Endothelial cell of umbilical vein (primary cell): Measurements from ENCODE around the gene GLIPR1L1. TPM values are rescaled to one million over a fixed set of nuclear protein-coding genes. Genes with fewer than 3 reads are reported as not detected.

ENCODE experiments used
- BruUV-seq: library from RNA; stranded (reverse); fragments of 400-500 nt; replicated peaks from 2 replicates; lab custom pipeline; 2021; lab: Mats Ljungman, UMichigan
- CTCF ChIA-PET: fragments of 300-600, 350-600 bp; sonication (Branson Sonifier 250); formaldehyde crosslinking; loops from one replicate; lab custom pipeline; 2021; ENCODE audit warnings: antibody characterized with exemption, inconsistent platforms; lab: Charles Lee
- POLR2A ChIA-PET: fragments of 300-600, 350-600 bp; sonication (Branson Sonifier 250); formaldehyde crosslinking; loops from one replicate; lab custom pipeline; 2021; ENCODE audit warnings: antibody characterized with exemption, inconsistent platforms; lab: Charles Lee
- DNase-seq: peaks from one replicate; pipeline ENCODE4 v3.0.0-alpha.2; 2011; ENCODE audit warnings: low read depth, low spot score
- FAIRE-seq: peaks from 2 replicates; lab custom pipeline; 2011; peaks lifted over from hg19 to GRCh38; lab: Jason Lieb, UNC
- H2AFZ ChIP-seq: 2 replicates; pipeline ENCODE4 v1.6.0; 2012; ENCODE audit warnings: low read depth, low read length, control low read depth, inconsistent platforms
- H3K27ac ChIP-seq: 2 replicates; pipeline ENCODE4 v1.5.1; 2011; ENCODE audit warnings: low read depth, mild to moderate bottlenecking, control low read depth, low read length, moderate library complexity; ENCODE audit not compliant: insufficient read depth
- H3K27me3 ChIP-seq, 2 experiments: 2 replicates each; pipeline versions ENCODE4 v1.6.0 to v1.6.1; 2011; ENCODE audit warnings: low read length in 2 of 2, mixed read lengths in 1 of 2; ENCODE audit not compliant: control insufficient read depth in 2 of 2, insufficient read depth in 2 of 2
- H3K36me3 ChIP-seq, 2 experiments: 2 replicates in 1 of 2; 3 replicates in 1 of 2; pipeline ENCODE4 v1.5.1; 2011; ENCODE audit warnings: low read length in 2 of 2, mild to moderate bottlenecking in 1 of 2, moderate library complexity in 1 of 2; ENCODE audit not compliant: control insufficient read depth in 2 of 2, insufficient read depth in 2 of 2; ENCODE audit errors: extremely low read depth in 1 of 2
- H3K4me1 ChIP-seq: 3 replicates; pipeline ENCODE4 v1.5.1; 2011; ENCODE audit warnings: mild to moderate bottlenecking, low read length; ENCODE audit not compliant: control insufficient read depth, insufficient read depth; ENCODE audit errors: extremely low read depth
- H3K4me2 ChIP-seq: 2 replicates; pipeline ENCODE4 v1.6.1; 2011; ENCODE audit warnings: low read length, control low read depth, mixed read lengths; ENCODE audit not compliant: insufficient read depth
- H3K4me3 ChIP-seq, 3 experiments: fragments of 200-600 bp in 1 of 3; sonication (generic), shearing (Covaris generic) in 1 of 3; replicated peaks in 1 of 3; 2 replicates each; pipeline ENCODE4 v1.5.1; 2011 to 2016; ENCODE audit warnings: control low read depth in 3 of 3, low read length in 3 of 3, mild to moderate bottlenecking in 2 of 3, inconsistent platforms in 1 of 3, low read depth in 1 of 3, moderate library complexity in 1 of 3; ENCODE audit not compliant: insufficient read depth in 1 of 3
- H3K79me2 ChIP-seq: 2 replicates; pipeline ENCODE4 v1.6.0; 2012; ENCODE audit warnings: low read length, inconsistent platforms; ENCODE audit not compliant: control insufficient read depth, insufficient read depth
- H3K9ac ChIP-seq: replicated peaks from 2 replicates; pipeline ENCODE3; 2011; ENCODE audit warnings: low read length, control low read depth; ENCODE audit not compliant: insufficient read depth; ENCODE audit errors: extremely low read depth
- H3K9me1 ChIP-seq: replicated peaks from 3 replicates; pipeline ENCODE4 v1.6.0; 2011; ENCODE audit warnings: mild to moderate bottlenecking, low read length; ENCODE audit not compliant: control insufficient read depth, insufficient read depth; ENCODE audit errors: extremely low read depth
- H3K9me3 ChIP-seq: replicated peaks from 2 replicates; pipeline ENCODE4 v1.5.1; 2012; ENCODE audit warnings: low read length, inconsistent platforms; ENCODE audit not compliant: control insufficient read depth, insufficient read depth
- H4K20me1 ChIP-seq: replicated peaks from 2 replicates; pipeline ENCODE3; 2011; ENCODE audit warnings: mild to moderate bottlenecking, low read length; ENCODE audit not compliant: control insufficient read depth, insufficient read depth; ENCODE audit errors: extremely low read depth
- EZH2 ChIP-seq: IDR thresholded peaks from 2 replicates; pipeline ENCODE4 v1.6.1; 2012; ENCODE audit warnings: borderline replicate concordance, low read depth, mild to moderate bottlenecking, moderate library complexity, low read length, inconsistent platforms; ENCODE audit not compliant: severe bottlenecking
- FOS ChIP-seq: IDR thresholded peaks from 2 replicates; pipeline ENCODE4 v1.6.1; 2011; ENCODE audit warnings: mild to moderate bottlenecking, low read length, moderate library complexity, borderline replicate concordance; ENCODE audit not compliant: insufficient read depth
- GATA2 ChIP-seq: IDR thresholded peaks from 2 replicates; pipeline ENCODE4 v1.7.0; 2011; ENCODE audit warnings: low read depth, mild to moderate bottlenecking, moderate library complexity, mixed read lengths, low read length; ENCODE audit not compliant: insufficient read length, insufficient read depth
- JUN ChIP-seq: IDR thresholded peaks from 2 replicates; pipeline ENCODE4 v1.6.1; 2011; ENCODE audit warnings: borderline replicate concordance, low read depth; ENCODE audit not compliant: insufficient read length, insufficient read depth
- MAX ChIP-seq: IDR thresholded peaks from 2 replicates; pipeline ENCODE4 v1.6.1; 2011; ENCODE audit not compliant: insufficient read depth, insufficient read length
- MYC ChIP-seq: IDR thresholded peaks from one replicate; pipeline ENCODE4 v1.6.1; 2011; ENCODE audit warnings: mild to moderate bottlenecking, low read depth, low read length
- POLR2A ChIP-seq: IDR thresholded peaks from 2 replicates; pipeline ENCODE4 v1.6.1; 2012; ENCODE audit warnings: low read depth, mild to moderate bottlenecking, control low read depth, low read length
- POLR2AphosphoS5 ChIP-seq: IDR thresholded peaks from 2 replicates; pipeline ENCODE4 v1.6.1; 2012; ENCODE audit warnings: low read depth, mild to moderate bottlenecking, control low read depth, low read length, moderate library complexity; ENCODE audit not compliant: insufficient read depth
- dilution Hi-C: fragments of 300-500 bp; cut with MboI; formaldehyde crosslinking; loops from one replicate; pipeline ENCODE4 v1.15.0; 2019; ENCODE audit warnings: low sequenced_read_pairs; ENCODE audit not compliant: extremely low pct_ligation_motif_present
- intact Hi-C: fragments of 100-400 bp; cut with micrococcal nuclease; formaldehyde crosslinking; loops from one replicate; pipeline ENCODE4 v1.10.0; 2022
- polyA plus RNA-seq, 4 experiments: library from polyadenylated mRNA; depleted of rRNA in 3 of 4; stranded (reverse) in 3 of 4; unstranded in 1 of 4; fragments of >200 nt; gene quantifications; 2 replicates each; pipeline versions ENCODE4 v1.2.1 to v1.2.3, GENCODE V29; 2011 to 2012; ENCODE audit warnings: missing spikeins in 1 of 4
- total RNA-seq: library from RNA; stranded (reverse); gene quantifications from 2 replicates; pipeline ENCODE4 v1.2.3, GENCODE V29; 2021
- TF ChIP-seq, protein P1 (sequence below), 2 donors: IDR thresholded peaks; 1 replicate in 1 of 2; 2 replicates in 1 of 2; pipeline ENCODE4 v1.5.1; 2011; ENCODE audit warnings: low read length in 2 of 2, mild to moderate bottlenecking in 2 of 2, moderate library complexity in 2 of 2, control low read depth in 1 of 2, inconsistent platforms in 1 of 2, low read depth in 1 of 2; ENCODE audit not compliant: insufficient read depth in 1 of 2; ENCODE audit errors: extremely low read depth in 1 of 2

Gene GLIPR1L1
- total and polyA plus RNA-seq, 2 donors (not counting 3 experiments of a cell fraction or from before 2014, with no cell fraction given): not detected

DNA sequence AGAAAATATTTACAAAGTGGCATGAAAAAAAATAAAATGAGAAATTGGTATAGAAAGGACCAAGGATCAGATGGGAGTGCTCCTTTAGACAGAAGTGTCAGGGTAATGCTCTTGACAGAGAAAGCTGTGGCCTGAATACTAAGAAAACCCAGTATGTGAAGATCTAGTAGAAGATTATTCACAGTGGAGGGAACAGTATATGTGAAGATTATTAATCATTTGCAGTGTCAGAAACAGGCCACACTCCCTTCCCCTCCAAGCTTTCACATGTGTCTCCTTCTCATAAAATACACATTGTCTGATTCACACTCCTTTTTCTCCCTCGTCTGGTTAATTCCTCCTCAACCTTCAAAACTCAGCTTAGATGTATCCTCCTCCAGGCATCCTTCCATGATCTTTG, 45.6 kb upstream of the GLIPR1L1 start:
- TF ChIP-seq FOS: no peak
- no peak for TF ChIP-seq POLR2A
- TF ChIP-seq GATA2: no peak
- TF ChIP-seq EZH2: no peak
- no peak for TF ChIP-seq MYC
- TF ChIP-seq, protein P1, sequence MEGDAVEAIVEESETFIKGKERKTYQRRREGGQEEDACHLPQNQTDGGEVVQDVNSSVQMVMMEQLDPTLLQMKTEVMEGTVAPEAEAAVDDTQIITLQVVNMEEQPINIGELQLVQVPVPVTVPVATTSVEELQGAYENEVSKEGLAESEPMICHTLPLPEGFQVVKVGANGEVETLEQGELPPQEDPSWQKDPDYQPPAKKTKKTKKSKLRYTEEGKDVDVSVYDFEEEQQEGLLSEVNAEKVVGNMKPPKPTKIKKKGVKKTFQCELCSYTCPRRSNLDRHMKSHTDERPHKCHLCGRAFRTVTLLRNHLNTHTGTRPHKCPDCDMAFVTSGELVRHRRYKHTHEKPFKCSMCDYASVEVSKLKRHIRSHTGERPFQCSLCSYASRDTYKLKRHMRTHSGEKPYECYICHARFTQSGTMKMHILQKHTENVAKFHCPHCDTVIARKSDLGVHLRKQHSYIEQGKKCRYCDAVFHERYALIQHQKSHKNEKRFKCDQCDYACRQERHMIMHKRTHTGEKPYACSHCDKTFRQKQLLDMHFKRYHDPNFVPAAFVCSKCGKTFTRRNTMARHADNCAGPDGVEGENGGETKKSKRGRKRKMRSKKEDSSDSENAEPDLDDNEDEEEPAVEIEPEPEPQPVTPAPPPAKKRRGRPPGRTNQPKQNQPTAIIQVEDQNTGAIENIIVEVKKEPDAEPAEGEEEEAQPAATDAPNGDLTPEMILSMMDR (IDR thresholded peaks at IDR 0.05; ENCODE audit: extremely low read depth in 1 of 2, insufficient read depth in 1 of 2, low read depth in 1 of 2, low read length in 2 of 2): no peak
- no peak for TF ChIP-seq MAX
- no peak for TF ChIP-seq JUN
- no peak for TF ChIP-seq POLR2AphosphoS5
- Histone ChIP-seq H3K9me1 (no peaks in the 10 kb centered on the region), H3K4me2 (no peak overlapping the region), H3K9ac (no peak overlapping the region), H4K20me1 (no peaks in the 10 kb centered on the region), H3K27ac (no peak overlapping the region), H3K9me3 (no peaks in the 10 kb centered on the region), H3K79me2 (no peaks in the 10 kb centered on the region), H3K27me3 (no peaks in the 10 kb centered on the region), H3K4me3 (no peak overlapping the region), H3K4me1 (no peaks in the 10 kb centered on the region), H2AFZ (peak overlapping the region; percentile 30), H3K36me3 (no peaks in the 10 kb centered on the region)
- ChIA-PET POLR2A (no interaction called here), CTCF (interaction anchor here (0.6 to 4.0 kb wide), 8 partner anchors 9 to 599 kb away, joined by 3 to 31 read pairs (median 3); no protein-coding TSS in a partner anchor)
- dilution Hi-C loops (no loop called here), intact Hi-C loops (loop anchor here (1.0 kb wide), 2 partner anchors 486 to 600 kb away; no protein-coding TSS in a partner anchor)
- BruUV-seq: no TSS peak
- DNase-seq: no peak
- FAIRE-seq: no peak
